Smooth muscle cell (in vitro differentiated cells): ENCODE results near the gene SELENOP. TPM values are rescaled to one million over a fixed set of nuclear protein-coding genes. Genes with fewer than 3 reads are reported as not detected.
"Not testable (repeated sequence)": the region's sequence is repeated elsewhere in the genome, so short reads cannot be mapped to it uniquely, and the experiment has no call there.

Experiments
- DNase-seq: peaks from one replicate; lab custom pipeline; 2025; ENCODE audit not compliant: unreplicated experiment; lab: John Stamatoyannopoulos, UW
- H2AFZ ChIP-seq: fragments of 200-600 bp; sonication (generic); 2 replicates; pipeline ENCODE4 v1.6.0; 2016; ENCODE audit warnings: antibody characterized with exemption, low read depth, mild to moderate bottlenecking
- H3F3A ChIP-seq: fragments of 200-600 bp; sonication (generic); 2 replicates; pipeline ENCODE4 v1.6.0; 2017; ENCODE audit warnings: antibody characterized with exemption, low read depth
- H3K27ac ChIP-seq: fragments of 200-600 bp; sonication (generic); 2 replicates; pipeline ENCODE4 v1.5.1; 2016; ENCODE audit warnings: low read depth, mild to moderate bottlenecking
- H3K27me3 ChIP-seq: fragments of 200-600 bp; sonication (generic); 2 replicates; pipeline ENCODE4 v1.6.1; 2016; ENCODE audit warnings: low read depth, mild to moderate bottlenecking
- H3K36me3 ChIP-seq: fragments of 200-600 bp; sonication (generic); 2 replicates; pipeline ENCODE4 v1.5.1; 2016; ENCODE audit warnings: low read depth
- H3K4me1 ChIP-seq: fragments of 200-600 bp; sonication (generic); 2 replicates; pipeline ENCODE4 v1.5.1; 2016; ENCODE audit warnings: low read depth
- H3K4me2 ChIP-seq: fragments of 200-600 bp; sonication (generic); 2 replicates; pipeline ENCODE4 v1.6.0; 2016; ENCODE audit warnings: mild to moderate bottlenecking
- H3K4me3 ChIP-seq: fragments of 200-600 bp; sonication (generic); 2 replicates; pipeline ENCODE4 v1.5.1; 2016; ENCODE audit warnings: mild to moderate bottlenecking
- H3K79me2 ChIP-seq: fragments of 200-600 bp; sonication (generic); 2 replicates; pipeline ENCODE4 v1.6.0; 2016; ENCODE audit warnings: low read depth, mild to moderate bottlenecking
- H3K9ac ChIP-seq: fragments of 200-600 bp; sonication (generic); 2 replicates; pipeline ENCODE4 v1.6.0; 2016; ENCODE audit warnings: low read depth
- H3K9me3 ChIP-seq: fragments of 200-600 bp; sonication (generic); replicated peaks from 2 replicates; pipeline ENCODE4 v1.5.1; 2016; ENCODE audit warnings: low read depth
- H4K20me1 ChIP-seq: fragments of 200-600 bp; sonication (generic); 2 replicates; pipeline ENCODE4 v1.6.0; 2016; ENCODE audit warnings: low read depth
- CTCF ChIP-seq: fragments of 200-600 bp; sonication (generic); IDR thresholded peaks from 2 replicates; pipeline ENCODE4 v1.5.1; 2017; ENCODE audit warnings: borderline replicate concordance, mild to moderate bottlenecking, antibody characterized with exemption; ENCODE audit not compliant: insufficient read depth, poor library complexity, severe bottlenecking
- WGBS: methylation state at CpG from one replicate; pipeline ENCODE4 v1.1.7; 2016; ENCODE audit warnings: low lambda C conversion rate; 5-methylcytosine and 5-hydroxymethylcytosine counted together
- polyA plus RNA-seq: library from polyadenylated mRNA; unstranded; fragments of >200 nt; fragmentation: Nextera tagmentation; extraction: Ambion mirVana; gene quantifications from 2 replicates; pipeline ENCODE4 v1.2.1, GENCODE V29; 2016
- total RNA-seq: library from RNA; depleted of rRNA; stranded (reverse); fragments of >200 nt; gene quantifications from 2 replicates; pipeline ENCODE4 v1.2.3, GENCODE V29; 2014

Gene SELENOP
- total and polyA plus RNA-seq, 2 experiments from 2014 or later: 11.9 to 12.2 TPM

DNA sequence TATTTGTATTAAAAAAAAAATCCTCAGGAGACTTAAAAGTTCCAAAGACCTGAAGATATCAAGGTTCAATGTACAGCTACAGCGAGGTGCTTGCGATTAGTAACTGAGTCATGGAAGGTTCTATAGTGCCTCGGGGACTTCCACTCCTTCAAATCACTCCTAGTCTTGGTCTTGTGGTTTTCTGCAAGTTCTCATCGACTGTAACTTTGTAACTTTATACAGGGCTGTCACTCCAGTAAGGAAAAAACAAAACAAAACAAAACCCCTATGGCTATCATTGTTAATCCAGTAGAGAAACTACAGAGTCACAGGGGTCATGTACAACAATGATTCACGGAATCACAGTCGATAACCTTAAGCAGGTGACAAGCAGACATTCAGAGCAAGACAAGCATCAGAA, 39.8 kb upstream of the SELENOP start:
- Histone ChIP-seq H3K79me2 (no peaks in the 10 kb centered on the region), H3K4me2 (no peak overlapping the region), H3F3A (no peaks in the 10 kb centered on the region), H2AFZ (no peak overlapping the region), H3K4me1 (no peaks in the 10 kb centered on the region), H3K4me3 (no peak overlapping the region), H3K27ac (no peak overlapping the region), H3K9me3 (no peaks in the 10 kb centered on the region), H3K9ac (no peak overlapping the region), H3K36me3 (no peaks in the 10 kb centered on the region), H3K27me3 (no peaks in the 10 kb centered on the region), H4K20me1 (no peaks in the 10 kb centered on the region)
- TF ChIP-seq CTCF: no peak
- no peak for DNase-seq
- 60% methylated on average over 6 of the region's 6 CpGs for WGBS

DNA sequence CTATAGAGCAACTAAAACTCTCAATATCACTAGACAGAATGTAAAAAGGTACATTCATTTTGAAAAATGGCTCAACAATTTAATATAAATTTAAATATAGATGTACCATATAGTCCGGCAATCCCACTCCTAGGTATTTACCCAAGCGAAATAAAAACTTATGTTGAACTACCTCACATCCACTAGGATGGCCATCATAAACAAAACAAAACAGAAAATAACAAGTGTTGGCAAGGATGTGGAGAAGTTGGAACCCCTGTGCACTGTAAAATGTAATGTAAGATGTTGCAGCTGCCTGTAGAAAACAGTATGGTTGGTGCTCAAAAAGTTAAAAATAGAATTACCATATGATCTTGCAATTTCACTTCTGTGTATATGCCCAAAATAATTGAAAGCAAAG, 36.9 kb upstream of the SELENOP start:
- no peak for TF ChIP-seq CTCF
- 95% methylated on average over 2 of the region's 2 CpGs for WGBS

GRCh38 chr5:42844408-42844807, 32.7 kb upstream of the SELENOP start:
- H3K27me3 ChIP-seq, DNase-seq, H3K36me3 ChIP-seq, H3K79me2 ChIP-seq, H4K20me1 ChIP-seq, H3K4me2 ChIP-seq, H3K4me3 ChIP-seq, H3K9me3 ChIP-seq, H3K27ac ChIP-seq, H3F3A ChIP-seq, H3K4me1 ChIP-seq, H2AFZ ChIP-seq, H3K9ac ChIP-seq: not testable (repeated sequence)
- WGBS: 98% methylated on average over 4 of the region's 4 CpGs

More for the DNA sequence above, 36.9 kb upstream of the SELENOP start:
- DNase-seq: no peak
- Histone ChIP-seq H3K4me2 (no peak overlapping the region), H3K4me3 (no peak overlapping the region), H3K4me1 (no peaks in the 10 kb centered on the region), H3K27me3 (no peaks in the 10 kb centered on the region), H4K20me1 (no peaks in the 10 kb centered on the region), H2AFZ (no peak overlapping the region), H3K79me2 (no peaks in the 10 kb centered on the region), H3F3A (no peaks in the 10 kb centered on the region), H3K9me3 (no peaks in the 10 kb centered on the region), H3K27ac (no peak overlapping the region), H3K36me3 (no peaks in the 10 kb centered on the region), H3K9ac (no peak overlapping the region)

DNA sequence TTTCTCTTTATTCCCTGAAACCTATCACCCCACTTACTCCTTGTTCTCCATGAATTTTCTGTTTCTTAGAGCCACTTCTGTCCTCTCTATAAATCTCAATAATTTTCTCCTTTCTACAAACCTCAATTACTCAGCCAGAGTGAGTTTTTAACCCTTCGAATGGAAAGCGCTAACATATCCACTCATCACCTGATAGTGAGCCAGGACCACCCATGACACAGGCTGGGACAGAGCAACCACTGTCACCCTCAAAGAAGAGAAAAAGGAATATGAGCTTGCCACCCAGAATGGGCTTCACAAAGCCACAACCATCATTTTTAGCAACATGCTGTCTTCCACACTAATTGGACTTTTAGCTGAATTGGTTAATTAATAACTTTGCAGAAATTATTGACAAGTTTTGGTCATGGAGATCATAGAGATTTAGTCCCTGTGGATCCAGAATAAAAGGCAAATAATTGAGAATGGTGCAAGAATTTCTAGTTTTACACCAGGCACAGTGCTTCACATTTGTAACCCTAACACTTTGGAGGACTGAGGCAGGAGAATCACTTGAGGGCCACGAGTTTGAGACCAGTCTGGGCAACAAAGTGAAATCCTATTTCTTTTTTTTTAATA, 32.1 kb upstream of the SELENOP start:
- Histone ChIP-seq H3K27me3 (no peaks in the 10 kb centered on the region), H3K27ac (no peak overlapping the region), H3K4me3 (no peak overlapping the region), H3F3A (no peaks in the 10 kb centered on the region), H2AFZ (no peak overlapping the region), H3K4me1 (no peaks in the 10 kb centered on the region), H4K20me1 (no peaks in the 10 kb centered on the region), H3K4me2 (no peak overlapping the region), H3K79me2 (no peaks in the 10 kb centered on the region), H3K36me3 (no peaks in the 10 kb centered on the region), H3K9ac (no peak overlapping the region), H3K9me3 (no peaks in the 10 kb centered on the region)
- no peak for TF ChIP-seq CTCF
- WGBS: 86% methylated on average over 3 of the region's 3 CpGs
- DNase-seq: no peak
